A673 (cell line): ENCODE data around the gene ERICH2. TPM values are rescaled to one million over a fixed set of nuclear protein-coding genes. Genes with fewer than 3 reads are reported as not detected.

Experiments
- BruUV-seq: library from RNA; stranded (reverse); fragments of 400-500 nt; replicated peaks from 2 replicates; lab custom pipeline; 2021; lab: Mats Ljungman, UMichigan
- CTCF ChIA-PET: fragments of 300-600 bp; sonication (Branson Sonifier 250); formaldehyde crosslinking; loops from one replicate; lab custom pipeline; 2022; ENCODE audit warnings: antibody characterized with exemption; lab: Charles Lee
- POLR2A ChIA-PET: fragments of 300-600 bp; sonication (Branson Sonifier 250); formaldehyde crosslinking; loops from one replicate; lab custom pipeline; 2022; ENCODE audit warnings: antibody characterized with exemption; ENCODE audit not compliant: low non-redundant PET; lab: Charles Lee
- DNase-seq: peaks from one replicate; pipeline ENCODE4 v3.0.0-alpha.2; 2015; ENCODE audit warnings: low spot score
- H3K27ac ChIP-seq: fragments of 200-600 bp; sonication (generic); 2 replicates; pipeline ENCODE4 v1.5.1; 2016; ENCODE audit warnings: mixed run types, low read depth, mild to moderate bottlenecking, mixed read lengths, antibody characterized with exemption, low read length; ENCODE audit not compliant: poor library complexity, severe bottlenecking
- H3K27me3 ChIP-seq: fragments of 200-600 bp; sonication (generic); replicated peaks from 2 replicates; pipeline ENCODE4 v1.6.1; 2017; ENCODE audit warnings: mixed run types, low read depth, mild to moderate bottlenecking, mixed read lengths, antibody characterized with exemption, low read length; ENCODE audit not compliant: insufficient read depth, poor library complexity
- H3K36me3 ChIP-seq: fragments of 200-600 bp; sonication (generic); 2 replicates; pipeline ENCODE4 v1.6.1; 2016; ENCODE audit warnings: mixed run types, mild to moderate bottlenecking, mixed read lengths, antibody characterized with exemption, low read length; ENCODE audit not compliant: insufficient read depth, poor library complexity, severe bottlenecking
- H3K4me1 ChIP-seq: fragments of 200-600 bp; sonication (generic); 2 replicates; pipeline ENCODE4 v1.6.1; 2017; ENCODE audit warnings: mixed run types, mild to moderate bottlenecking, mixed read lengths, antibody characterized with exemption, low read length; ENCODE audit not compliant: insufficient read depth, poor library complexity, severe bottlenecking
- H3K4me3 ChIP-seq: fragments of 200-600 bp; sonication (generic); 2 replicates; pipeline ENCODE4 v1.5.1; 2016; ENCODE audit warnings: low read depth, mixed run types, mild to moderate bottlenecking, mixed read lengths, low read length; ENCODE audit not compliant: poor library complexity, severe bottlenecking
- H3K9me3 ChIP-seq: fragments of 200-600 bp; sonication (generic); 2 replicates; pipeline ENCODE4 v1.6.1; 2016; ENCODE audit warnings: mixed run types, low read depth, mild to moderate bottlenecking, mixed read lengths, antibody characterized with exemption, low read length; ENCODE audit not compliant: poor library complexity, severe bottlenecking
- CTCF ChIP-seq: fragments of 300-800, 200-600 bp; sonication (generic); conservative IDR thresholded peaks from 2 replicates; pipeline ENCODE4 v1.5.1; 2017; ENCODE audit warnings: low read depth, mild to moderate bottlenecking, antibody characterized with exemption, low read length, moderate library complexity, mixed read lengths
- EZH2 ChIP-seq: fragments of 200-600 bp; sonication (generic); IDR thresholded peaks from 2 replicates; pipeline ENCODE4 v1.6.1; 2017; ENCODE audit warnings: borderline replicate concordance, low read depth, mild to moderate bottlenecking, mixed read lengths, antibody characterized with exemption, low read length; ENCODE audit not compliant: poor library complexity, severe bottlenecking
- intact Hi-C: fragments of 100-400 bp; cut with micrococcal nuclease; formaldehyde crosslinking; loops from one replicate; pipeline ENCODE4 v1.10.0; 2022; ENCODE audit not compliant: unreplicated experiment
- total RNA-seq: library from RNA; stranded (reverse); gene quantifications from 2 replicates; pipeline ENCODE4 v1.2.3, GENCODE V29; 2021

Gene ERICH2
- total RNA-seq, 1 experiment from 2014 or later: not detected

GRCh38 chr2:170762760-170763159 is 7.4 kb upstream of the ERICH2 start:
- DNase-seq: no peak
- Histone ChIP-seq H3K4me3 (no peak overlapping the region), H3K9me3 (no peaks in the 10 kb centered on the region), H3K27ac (no peak overlapping the region), H3K36me3 (no peaks in the 10 kb centered on the region), H3K4me1 (no peaks in the 10 kb centered on the region), H3K27me3 (no peaks in the 10 kb centered on the region)
- intact Hi-C loops: no loop called here
- TF ChIP-seq EZH2: no peak
- no peak for TF ChIP-seq CTCF
- no TSS peak for BruUV-seq
- POLR2A ChIA-PET: no interaction called here
- CTCF ChIA-PET: no interaction called here

- BruUV-seq: no TSS peak
- no peak overlapping the region for H3K27ac ChIP-seq
- intact Hi-C loops: no loop called here
- TF ChIP-seq EZH2 (no peak), CTCF (no peak)
- H3K4me3 ChIP-seq: no peak overlapping the region
- CTCF ChIA-PET: no interaction called here
- no peak for DNase-seq
- no peaks in the 10 kb centered on the region for H3K9me3 ChIP-seq
- no peaks in the 10 kb centered on the region for H3K27me3 ChIP-seq
- no peaks in the 10 kb centered on the region for H3K4me1 ChIP-seq
- POLR2A ChIA-PET: no interaction called here
- H3K36me3 ChIP-seq: no peaks in the 10 kb centered on the region
These were observed 6.9 kb upstream of the ERICH2 start for GRCh38 chr2:170763232-170763631.

- DNase-seq: no peak
- Histone ChIP-seq H3K27me3 (no peaks in the 10 kb centered on the region), H3K9me3 (no peaks in the 10 kb centered on the region), H3K4me3 (no peak overlapping the region), H3K4me1 (no peaks in the 10 kb centered on the region), H3K27ac (no peak overlapping the region), H3K36me3 (no peaks in the 10 kb centered on the region)
- TF ChIP-seq CTCF (no peak), EZH2 (no peak)
- no TSS peak for BruUV-seq
- POLR2A ChIA-PET: interaction anchor here (0.6 kb wide), 1 partner anchor 55 kb away, joined by 6 read pairs; no protein-coding TSS in a partner anchor
- CTCF ChIA-PET: no interaction called here
- intact Hi-C loops: no loop called here
These were observed 5.3 kb upstream of the ERICH2 start for GRCh38 chr2:170764880-170765261.
